ENCODE results near the gene PRKCE.

- TF ChIP-seq CTCF (conservative IDR thresholded peaks at IDR 0.05; ENCODE audit: low read length) (no peak), EZH2phosphoT487 (IDR thresholded peaks at IDR 0.05; ENCODE audit: borderline replicate concordance, low read depth, low read length) (no peak)
Measured at GRCh38 chr2:46161911-46162310, 510.4 kb downstream of the PRKCE start.

Measured in OCI-LY7 (cell line).